Esophagus squamous epithelium (tissue), 5 donors: ENCODE results near the gene DRD4. TPM values are rescaled to one million over a fixed set of nuclear protein-coding genes. Genes with fewer than 3 reads are reported as not detected.

Source experiments
- DNase-seq: peaks from one replicate; lab custom pipeline; 2025; lab: John Stamatoyannopoulos, UW
- H3K27ac ChIP-seq, 4 donors: fragments of 200-600 bp; sonication (generic); one replicate each; pipeline ENCODE4 v1.5.1; 2016 to 2019; ENCODE audit warnings: mild to moderate bottlenecking in 1 of 4
- H3K27me3 ChIP-seq, 4 donors: fragments of 200-600 bp; sonication (generic); 1 replicate in 3 of 4; 2 replicates in 1 of 4; pipeline versions ENCODE4 v1.5.1 to v1.6.0; 2017 to 2021; ENCODE audit warnings: antibody characterized with exemption in 1 of 4
- H3K36me3 ChIP-seq, 3 donors: fragments of 200-600 bp; sonication (generic); one replicate each; pipeline ENCODE4 v1.5.1; 2016 to 2019
- H3K4me1 ChIP-seq, 3 donors: fragments of 200-600 bp; sonication (generic); one replicate each; pipeline ENCODE4 v1.5.1; 2017 to 2019
- H3K4me3 ChIP-seq, 4 donors: fragments of 200-600 bp; sonication (generic); 1 replicate in 3 of 4; 2 replicates in 1 of 4; pipeline ENCODE4 v1.5.1; 2016 to 2019; ENCODE audit warnings: mild to moderate bottlenecking in 2 of 4, moderate library complexity in 1 of 4
- H3K9me3 ChIP-seq, 3 donors: fragments of 200-600 bp; sonication (generic); one replicate each; pipeline ENCODE4 v1.5.1; 2016 to 2019
- CTCF ChIP-seq, 6 experiments: fragments of 450-650 bp in 4 of 6; fragments of 200-600 bp in 2 of 6; sonication (generic) in 2 of 6; IDR thresholded peaks; one replicate each; pipeline ENCODE4 v1.5.1; 2016 to 2019; ENCODE audit warnings: antibody characterized with exemption in 6 of 6, mild to moderate bottlenecking in 4 of 6, moderate library complexity in 4 of 6
- POLR2A ChIP-seq, 4 donors: fragments of 450-650 bp; IDR thresholded peaks; one replicate each; pipeline ENCODE4 v1.6.1; 2017; ENCODE audit warnings: antibody characterized with exemption in 4 of 4, mild to moderate bottlenecking in 4 of 4, moderate library complexity in 3 of 4
- WGBS, 2 donors: methylation state at CpG; one replicate each; pipeline ENCODE4 v1.1.5; 2018; 5-methylcytosine and 5-hydroxymethylcytosine counted together
- intact Hi-C: fragments of 100-400 bp; cut with DNase I; formaldehyde crosslinking; loops from one replicate; pipeline ENCODE4 v1.15.0; 2022
- total RNA-seq, 4 donors: library from RNA; depleted of rRNA; stranded (reverse); fragments of >200 nt; gene quantifications; one replicate each; pipeline ENCODE4 v1.1.0, GENCODE V29; 2016
- donor health status: DM: yes; HTN: yes; CAD: no.

DRD4 gene
- total RNA-seq, 4 donors from 2014 or later = 0.76 TPM; not detected in 3

GRCh38 chr11:678297-678696 lies 41.2 kb downstream of the DRD4 start:
- TF ChIP-seq POLR2A (IDR thresholded peaks at IDR 0.05) (no peak), CTCF (IDR thresholded peaks at IDR 0.05) (no peak)
- H3K9me3 ChIP-seq = no peaks in the 10 kb centered on the region
- H3K27ac ChIP-seq = no peak overlapping the region
- no peak for DNase-seq
- intact Hi-C loops = no loop called here
- H3K4me3 ChIP-seq = no peak overlapping the region
- H3K36me3 ChIP-seq = peaks cover 19 to 95% (median 23%) of the 10 kb centered on the region in 3 donors
- 78 to 89% methylated on average over 1 to 2 of the region's 3 CpGs for WGBS, 2 donors
- no peaks in the 10 kb centered on the region for H3K27me3 ChIP-seq
- H3K4me1 ChIP-seq = no peaks in the 10 kb centered on the region

- Histone ChIP-seq H3K4me3 (no peak overlapping the region), H3K36me3 (peaks cover 15 to 95% (median 20%) of the 10 kb centered on the region in 3 donors), H3K9me3 (no peaks in the 10 kb centered on the region), H3K4me1 (no peaks in the 10 kb centered on the region), H3K27me3 (no peaks in the 10 kb centered on the region), H3K27ac (no peak overlapping the region)
- 91 to 98% methylated on average over 20 to 21 of the region's 36 CpGs for WGBS, 2 donors
- intact Hi-C loops = no loop called here
- TF ChIP-seq POLR2A (IDR thresholded peaks at IDR 0.05) (no peak), CTCF (IDR thresholded peaks at IDR 0.05) (no peak)
- no peak for DNase-seq
Measured at GRCh38 chr11:679271-680207, 42.5 kb downstream of the DRD4 start.

- no peaks in the 10 kb centered on the region for H3K9me3 ChIP-seq
- no peak overlapping the region for H3K4me3 ChIP-seq
- no peak for TF ChIP-seq CTCF (IDR thresholded peaks at IDR 0.05)
- TF ChIP-seq POLR2A (IDR thresholded peaks at IDR 0.05) = no peak
- 90 to 92% methylated on average over 2 to 6 of the region's 19 CpGs for WGBS, 2 donors
- intact Hi-C loops = no loop called here
- no peaks in the 10 kb centered on the region for H3K4me1 ChIP-seq
- DNase-seq = no peak
- peaks cover 15 to 95% (median 20%) of the 10 kb centered on the region in 3 donors for H3K36me3 ChIP-seq
- H3K27me3 ChIP-seq = no peaks in the 10 kb centered on the region
- H3K27ac ChIP-seq = no peak overlapping the region
Measured at GRCh38 chr11:680476-680875, 43.4 kb downstream of the DRD4 start.

GRCh38 chr11:680970-681369 lies 43.9 kb downstream of the DRD4 start:
- DNase-seq = no peak
- Histone ChIP-seq H3K27me3 (no peaks in the 10 kb centered on the region), H3K4me1 (no peaks in the 10 kb centered on the region), H3K9me3 (no peaks in the 10 kb centered on the region), H3K4me3 (no peak overlapping the region), H3K36me3 (peaks cover 17 to 97% (median 20%) of the 10 kb centered on the region in 3 donors), H3K27ac (no peak overlapping the region)
- TF ChIP-seq POLR2A (IDR thresholded peaks at IDR 0.05) (no peak), CTCF (IDR thresholded peaks at IDR 0.05) (no peak)
- intact Hi-C loops = no loop called here
- WGBS, 2 donors = 89 to 93% methylated on average over 10 to 11 of the region's 13 CpGs
